Esophagus squamous epithelium (tissue), 4 donors: ENCODE measurements around the gene CXCR1.

Experiments used
- POLR2A ChIP-seq, 4 donors: fragments of 450-650 bp; IDR thresholded peaks; one replicate each; pipeline ENCODE4 v1.6.1; 2017; ENCODE audit warnings: antibody characterized with exemption in 4 of 4, mild to moderate bottlenecking in 4 of 4, moderate library complexity in 3 of 4
- TF ChIP-seq, protein P1 (sequence below), 6 experiments: fragments of 450-650 bp in 4 of 6; fragments of 200-600 bp in 2 of 6; sonication (generic) in 2 of 6; IDR thresholded peaks; one replicate each; pipeline ENCODE4 v1.5.1; 2016 to 2019; ENCODE audit warnings: antibody characterized with exemption in 6 of 6, mild to moderate bottlenecking in 4 of 6, moderate library complexity in 4 of 6

DNA sequence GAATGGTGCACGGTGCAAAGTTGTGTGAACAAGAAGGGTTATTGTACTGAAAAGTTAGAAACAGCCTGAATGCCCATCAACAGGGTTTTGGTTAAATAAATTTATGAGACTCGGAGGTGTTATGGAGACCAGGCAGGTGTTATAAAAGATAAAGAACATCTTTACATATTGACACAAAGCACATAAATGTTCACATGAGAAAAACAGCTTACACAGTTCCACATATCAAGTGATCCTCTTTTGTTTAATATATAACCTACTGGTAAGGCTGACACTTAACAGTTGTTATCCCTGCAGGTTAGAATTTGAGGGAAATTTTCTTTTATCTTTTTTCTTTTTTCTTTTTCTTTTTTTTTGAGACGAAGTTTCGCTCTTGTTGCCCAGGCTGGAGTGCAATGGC is 30.2 kb upstream of the CXCR1 start:
- no peak for TF ChIP-seq POLR2A (IDR thresholded peaks at IDR 0.05)
- TF ChIP-seq, protein P1, sequence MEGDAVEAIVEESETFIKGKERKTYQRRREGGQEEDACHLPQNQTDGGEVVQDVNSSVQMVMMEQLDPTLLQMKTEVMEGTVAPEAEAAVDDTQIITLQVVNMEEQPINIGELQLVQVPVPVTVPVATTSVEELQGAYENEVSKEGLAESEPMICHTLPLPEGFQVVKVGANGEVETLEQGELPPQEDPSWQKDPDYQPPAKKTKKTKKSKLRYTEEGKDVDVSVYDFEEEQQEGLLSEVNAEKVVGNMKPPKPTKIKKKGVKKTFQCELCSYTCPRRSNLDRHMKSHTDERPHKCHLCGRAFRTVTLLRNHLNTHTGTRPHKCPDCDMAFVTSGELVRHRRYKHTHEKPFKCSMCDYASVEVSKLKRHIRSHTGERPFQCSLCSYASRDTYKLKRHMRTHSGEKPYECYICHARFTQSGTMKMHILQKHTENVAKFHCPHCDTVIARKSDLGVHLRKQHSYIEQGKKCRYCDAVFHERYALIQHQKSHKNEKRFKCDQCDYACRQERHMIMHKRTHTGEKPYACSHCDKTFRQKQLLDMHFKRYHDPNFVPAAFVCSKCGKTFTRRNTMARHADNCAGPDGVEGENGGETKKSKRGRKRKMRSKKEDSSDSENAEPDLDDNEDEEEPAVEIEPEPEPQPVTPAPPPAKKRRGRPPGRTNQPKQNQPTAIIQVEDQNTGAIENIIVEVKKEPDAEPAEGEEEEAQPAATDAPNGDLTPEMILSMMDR (IDR thresholded peaks at IDR 0.05) = no peak
